HCT116 (cell line): ENCODE results near the gene PAQR8. TPM values are rescaled to one million over a fixed set of nuclear protein-coding genes. Genes with fewer than 3 reads are reported as not detected.

ENCODE experiments used
- ATAC-seq: fragments of 200-7000 bp; cut with Tn5 transposase; 2 replicates; pipeline ENCODE4 v1.9.1; 2020; ENCODE audit warnings: mild to moderate bottlenecking, moderate library complexity
- BruUV-seq: library from RNA; stranded (reverse); fragments of 400-500 nt; replicated peaks from 2 replicates; lab custom pipeline; 2021; lab: Mats Ljungman, UMichigan
- CTCF ChIA-PET: fragments of 300-600 bp; sonication (Branson Sonifier 250); formaldehyde crosslinking; loops from one replicate; lab custom pipeline; 2021; ENCODE audit warnings: antibody characterized with exemption; lab: Charles Lee
- POLR2A ChIA-PET: fragments of 300-600, 350-600 bp; sonication (Branson Sonifier 250); formaldehyde crosslinking; loops from one replicate; lab custom pipeline; 2021; ENCODE audit warnings: antibody characterized with exemption; lab: Charles Lee
- RAD21 ChIA-PET, 2 experiments: fragments of 300-600 bp; sonication (Branson Sonifier 250); formaldehyde crosslinking; loops; one replicate each; lab custom pipeline; 2023; ENCODE audit warnings: low total read pairs in 2 of 2; ENCODE audit not compliant: uncharacterized antibody in 2 of 2, unreplicated experiment in 2 of 2, low non-redundant PET in 1 of 2; lab: Charles Lee
- DNase-seq: peaks from one replicate; pipeline ENCODE4 v3.0.0-alpha.2; 2010; ENCODE audit warnings: low read depth, low spot score
- H2AFZ ChIP-seq: fragments of 200-600 bp; shearing (Covaris generic), sonication (generic); 2 replicates; pipeline ENCODE4 v1.6.1; 2017; ENCODE audit warnings: low read depth, mixed run types, mixed read lengths, antibody characterized with exemption, low read length; ENCODE audit not compliant: poor library complexity, severe bottlenecking
- H3K27ac ChIP-seq: 2 replicates; pipeline ENCODE4 v1.5.1; 2012; ENCODE audit warnings: low read depth, low read length
- H3K27me3 ChIP-seq: fragments of 200-600 bp; sonication (generic); 2 replicates; pipeline ENCODE4 v1.6.1; 2016; ENCODE audit warnings: mixed run types, low read length, mixed read lengths; ENCODE audit not compliant: insufficient read depth
- H3K36me3 ChIP-seq, 2 experiments: fragments of 200-500 bp in 1 of 2; fragments of 200-600 bp in 1 of 2; sonication (Bioruptor generic) in 1 of 2; sonication (generic) in 1 of 2; 2 replicates each; pipeline versions ENCODE4 v1.5.1 to v1.6.1; 2014 to 2016; ENCODE audit warnings: low read length in 2 of 2, inconsistent platforms in 1 of 2, mixed read lengths in 1 of 2, mixed run types in 1 of 2; ENCODE audit not compliant: insufficient read depth in 2 of 2, control insufficient read depth in 1 of 2
- H3K4me1 ChIP-seq, 2 experiments: fragments of 200-600 bp in 1 of 2; sonication (generic) in 1 of 2; 2 replicates each; pipeline versions ENCODE4 v1.5.1 to v1.6.1; 2012 to 2017; ENCODE audit warnings: low read length in 2 of 2, inconsistent platforms in 1 of 2, mild to moderate bottlenecking in 1 of 2, mixed read lengths in 1 of 2, mixed run types in 1 of 2, moderate library complexity in 1 of 2; ENCODE audit not compliant: insufficient read depth in 2 of 2, control insufficient read depth in 1 of 2
- H3K4me2 ChIP-seq: fragments of 200-600 bp; sonication (generic); 2 replicates; pipeline ENCODE4 v1.6.1; 2017; ENCODE audit warnings: mixed run types, low read length, mixed read lengths
- H3K4me3 ChIP-seq, 2 experiments: fragments of 200-600 bp in 1 of 2; sonication (generic) in 1 of 2; replicated peaks in 1 of 2; 2 replicates each; pipeline ENCODE4 v1.5.1; 2011 to 2016; ENCODE audit warnings: low read length in 2 of 2, control low read depth in 1 of 2, low read depth in 1 of 2, mild to moderate bottlenecking in 1 of 2, mixed read lengths in 1 of 2, mixed run types in 1 of 2
- H3K79me2 ChIP-seq: fragments of 200-600 bp; sonication (generic); 2 replicates; pipeline ENCODE4 v1.6.1; 2017; ENCODE audit warnings: mild to moderate bottlenecking, mixed run types, low read length, moderate library complexity, mixed read lengths; ENCODE audit not compliant: insufficient read depth
- H3K9ac ChIP-seq: fragments of 200-600 bp; sonication (generic); 2 replicates; pipeline ENCODE4 v1.6.1; 2016; ENCODE audit warnings: low read length, mixed read lengths
- H3K9me2 ChIP-seq: fragments of 200-600 bp; sonication (generic), shearing (Covaris generic); 2 replicates; pipeline ENCODE4 v1.6.1; 2017; ENCODE audit warnings: mixed run types, mild to moderate bottlenecking, moderate library complexity; ENCODE audit not compliant: insufficient read depth
- H3K9me3 ChIP-seq, 2 experiments: fragments of 200-500 bp in 1 of 2; fragments of 200-600 bp in 1 of 2; sonication (Bioruptor generic) in 1 of 2; sonication (generic) in 1 of 2; 2 replicates each; pipeline ENCODE4 v1.6.1; 2014 to 2017; ENCODE audit warnings: low read length in 2 of 2, mixed read lengths in 2 of 2, inconsistent platforms in 1 of 2, low read depth in 1 of 2, mild to moderate bottlenecking in 1 of 2, mixed run types in 1 of 2, moderate library complexity in 1 of 2; ENCODE audit not compliant: control insufficient read depth in 1 of 2, insufficient read depth in 1 of 2
- H4K20me1 ChIP-seq: fragments of 200-600 bp; sonication (generic), shearing (Covaris generic); 2 replicates; pipeline ENCODE4 v1.6.1; 2017; ENCODE audit warnings: mixed run types, mild to moderate bottlenecking, moderate library complexity; ENCODE audit not compliant: insufficient read depth
- CBX3 ChIP-seq: IDR thresholded peaks from 2 replicates; pipeline ENCODE4 v1.6.1; 2012; ENCODE audit warnings: low read depth
- CEBPB ChIP-seq: IDR thresholded peaks from 2 replicates; pipeline ENCODE4 v1.6.1; 2012; ENCODE audit warnings: low read depth
- CTCF ChIP-seq, 3 experiments: fragments of 200-600 bp in 1 of 3; sonication (generic) in 1 of 3; IDR thresholded peaks in 2 of 3; conservative IDR thresholded peaks in 1 of 3; 2 replicates each; pipeline ENCODE4 v1.5.1; 2012 to 2017; ENCODE audit warnings: low read depth in 2 of 3, low read length in 2 of 3, antibody characterized with exemption in 1 of 3, borderline replicate concordance in 1 of 3, control low read depth in 1 of 3, mild to moderate bottlenecking in 1 of 3, mixed read lengths in 1 of 3, mixed run types in 1 of 3, moderate library complexity in 1 of 3; ENCODE audit not compliant: insufficient read depth in 1 of 3
- ELF1 ChIP-seq: IDR thresholded peaks from 2 replicates; pipeline ENCODE4 v1.6.1; 2012; ENCODE audit warnings: low read depth, borderline replicate concordance
- EZH2 ChIP-seq: fragments of 200-600 bp; sonication (generic); IDR thresholded peaks from 2 replicates; pipeline ENCODE4 v1.6.1; 2017; ENCODE audit warnings: antibody characterized with exemption, mixed run types
- FOSL1 ChIP-seq: IDR thresholded peaks from 2 replicates; pipeline ENCODE4 v1.6.1; 2012; ENCODE audit warnings: low read depth
- JUND ChIP-seq: IDR thresholded peaks from 2 replicates; pipeline ENCODE4 v1.6.1; 2012
- MAX ChIP-seq: IDR thresholded peaks from 2 replicates; pipeline ENCODE4 v1.6.1; 2012
- POLR2A ChIP-seq: IDR thresholded peaks from 2 replicates; pipeline ENCODE4 v1.7.0; 2011; ENCODE audit warnings: borderline replicate concordance; ENCODE audit not compliant: insufficient read depth, insufficient read length; ENCODE audit errors: extremely low read depth
- RAD21 ChIP-seq: IDR thresholded peaks from 2 replicates; pipeline ENCODE4 v1.6.1; 2012; ENCODE audit warnings: low read depth, mild to moderate bottlenecking
- SP1 ChIP-seq: IDR thresholded peaks from 2 replicates; pipeline ENCODE4 v1.6.1; 2012; ENCODE audit warnings: low read depth
- ZBTB33 ChIP-seq: IDR thresholded peaks from 2 replicates; pipeline ENCODE4 v1.6.1; 2011; ENCODE audit warnings: mild to moderate bottlenecking, low read length, moderate library complexity; ENCODE audit not compliant: insufficient replicate concordance; ENCODE audit errors: extremely low read depth
- ZFX ChIP-seq: fragments of 450-650 bp; IDR thresholded peaks from 2 replicates; pipeline ENCODE4 v1.6.1; 2017
- intact Hi-C: fragments of 100-400 bp; cut with micrococcal nuclease; formaldehyde crosslinking; loops from 2 replicates; pipeline ENCODE4 v1.10.0; 2022
- total RNA-seq: library from RNA; stranded (reverse); gene quantifications from one replicate; pipeline ENCODE4 v1.2.1, GENCODE V29; 2021; ENCODE audit not compliant: unreplicated experiment

PAQR8 gene
- total RNA-seq, 1 experiment from 2014 or later = 5.9 TPM

GRCh38 chr6:52331793-52332457 lies 30.0 kb upstream of the PAQR8 start:
- no peak overlapping the region for H3K9ac ChIP-seq
- H3K4me3 ChIP-seq = no peak overlapping the region
- no peak overlapping the region for H2AFZ ChIP-seq
- TF ChIP-seq FOSL1 (no peak), JUND (no peak), ELF1 (no peak), CTCF (IDR thresholded peaks at IDR 0.05 in 2 of 3, conservative IDR thresholded peaks at IDR 0.05 in 1 of 3; ENCODE audit: borderline replicate concordance in 1 of 3, insufficient read depth in 1 of 3, low read depth in 2 of 3, low read length in 2 of 3) (no peak), RAD21 (no peak), ZBTB33 (no peak), POLR2A (no peak), CBX3 (no peak), EZH2 (no peak), SP1 (no peak), ZFX (no peak), CEBPB (no peak), MAX (no peak)
- ChIA-PET RAD21 (no interaction called here), CTCF (no interaction called here), POLR2A (no interaction called here)
- no peaks in the 10 kb centered on the region for H3K9me3 ChIP-seq
- no peak for ATAC-seq
- H3K79me2 ChIP-seq = no peaks in the 10 kb centered on the region
- H3K9me2 ChIP-seq = no peaks in the 10 kb centered on the region
- H4K20me1 ChIP-seq = no peaks in the 10 kb centered on the region
- H3K27ac ChIP-seq = no peak overlapping the region
- peaks cover 0 to 8% of the 10 kb centered on the region in 2 experiments; a peak in 2 of 4 replicates for H3K4me1 ChIP-seq
- no peaks in the 10 kb centered on the region for H3K27me3 ChIP-seq
- H3K4me2 ChIP-seq = no peak overlapping the region
- BruUV-seq = no TSS peak
- no peaks in the 10 kb centered on the region for H3K36me3 ChIP-seq
- intact Hi-C loops = no loop called here
- DNase-seq = no peak
